ENCODE measurements around the gene CYB561A3. TPM values are rescaled to one million over a fixed set of nuclear protein-coding genes. Genes with fewer than 3 reads are reported as not detected.

The CYB561A3 gene
- total RNA-seq, 1 experiment from 2014 or later, result 21.7 TPM

- no peak overlapping the region for H4K5ac ChIP-seq (ENCODE audit: insufficient read length, low read depth, low read length)
- H3K4me1 Mint-ChIP-seq, result peaks cover 7 to 17% of the 10 kb centered on the region in 2 experiments
- no peak overlapping the region for H3K4ac ChIP-seq (ENCODE audit: low read depth, low read length)
Observed at GRCh38 chr11:61380884-61381283, 19.2 kb upstream of the CYB561A3 start.

More at GRCh38 chr11:61380884-61381283, 19.2 kb upstream of the CYB561A3 start:
- Histone ChIP-seq H4K20me1 (ENCODE audit: control insufficient read depth, insufficient read depth, insufficient read length) (no peaks in the 10 kb centered on the region), H3K27ac (ENCODE audit: insufficient read length, low read depth, low read length) (no peak overlapping the region), H3K79me1 (ENCODE audit: insufficient read depth, low read depth, low read length, poor library complexity, severe bottlenecking) (no peaks in the 10 kb centered on the region), H2AFZ (ENCODE audit: low read length) (no peak overlapping the region), H3K4me2 (ENCODE audit: insufficient read depth, insufficient read length, low read length) (no peak overlapping the region), H3K18ac (ENCODE audit: insufficient read length, low read depth, low read length) (no peak overlapping the region), H3T11ph (ENCODE audit: low read length) (no peak overlapping the region), H3K4me1 (ENCODE audit: insufficient read depth, low read length) (no peaks in the 10 kb centered on the region), H2BK20ac (ENCODE audit: low read depth, low read length, poor library complexity, severe bottlenecking) (no peak overlapping the region), H2BK15ac (ENCODE audit: low read depth, low read length) (no peak overlapping the region), H2BK12ac (ENCODE audit: insufficient read length, low read depth, low read length) (no peak overlapping the region), H3K9me3 (ENCODE audit: control insufficient read depth, low read depth, low read length) (no peaks in the 10 kb centered on the region), H2AK5ac (ENCODE audit: insufficient read length, low read length) (no peak overlapping the region), H2BK5ac (ENCODE audit: insufficient read length, low read length) (no peak overlapping the region), H3K79me2 (ENCODE audit: insufficient read depth, low read length) (no peaks in the 10 kb centered on the region), H4K8ac (replicated peaks; ENCODE audit: insufficient read length, low read depth, low read length) (no peak overlapping the region), H3K23ac (ENCODE audit: insufficient read length, low read depth, low read length) (no peak overlapping the region), H3K14ac (ENCODE audit: insufficient read depth, low read length) (no peak overlapping the region), H4K91ac (ENCODE audit: insufficient read length, low read depth, low read length) (no peak overlapping the region), H3K9ac (ENCODE audit: extremely low read depth, insufficient read length, low read length) (no peak overlapping the region), H3K56ac (ENCODE audit: insufficient read length, low read depth, low read length) (no peak overlapping the region), H3K27me3 (ENCODE audit: insufficient read depth, low read length) (no peaks in the 10 kb centered on the region), H3K23me2 (ENCODE audit: insufficient read length, low read depth, low read length, poor library complexity, severe bottlenecking) (no peaks in the 10 kb centered on the region), H2BK120ac (ENCODE audit: low read depth, low read length, poor library complexity, severe bottlenecking) (no peak overlapping the region)
- no peak overlapping the region for H3K4me3 Mint-ChIP-seq
- TF ChIP-seq, protein P1, sequence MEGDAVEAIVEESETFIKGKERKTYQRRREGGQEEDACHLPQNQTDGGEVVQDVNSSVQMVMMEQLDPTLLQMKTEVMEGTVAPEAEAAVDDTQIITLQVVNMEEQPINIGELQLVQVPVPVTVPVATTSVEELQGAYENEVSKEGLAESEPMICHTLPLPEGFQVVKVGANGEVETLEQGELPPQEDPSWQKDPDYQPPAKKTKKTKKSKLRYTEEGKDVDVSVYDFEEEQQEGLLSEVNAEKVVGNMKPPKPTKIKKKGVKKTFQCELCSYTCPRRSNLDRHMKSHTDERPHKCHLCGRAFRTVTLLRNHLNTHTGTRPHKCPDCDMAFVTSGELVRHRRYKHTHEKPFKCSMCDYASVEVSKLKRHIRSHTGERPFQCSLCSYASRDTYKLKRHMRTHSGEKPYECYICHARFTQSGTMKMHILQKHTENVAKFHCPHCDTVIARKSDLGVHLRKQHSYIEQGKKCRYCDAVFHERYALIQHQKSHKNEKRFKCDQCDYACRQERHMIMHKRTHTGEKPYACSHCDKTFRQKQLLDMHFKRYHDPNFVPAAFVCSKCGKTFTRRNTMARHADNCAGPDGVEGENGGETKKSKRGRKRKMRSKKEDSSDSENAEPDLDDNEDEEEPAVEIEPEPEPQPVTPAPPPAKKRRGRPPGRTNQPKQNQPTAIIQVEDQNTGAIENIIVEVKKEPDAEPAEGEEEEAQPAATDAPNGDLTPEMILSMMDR (conservative IDR thresholded peaks at IDR 0.05), result no peak
- no peaks in the 10 kb centered on the region for H3K27me3 Mint-ChIP-seq (ENCODE audit: low read depth)
- 0 out of 5 replicates have a peak, but pooled peaks cover 0 to 3% of the 10 kb centered on the region in 2 experiments for H3K9me3 Mint-ChIP-seq
- no peak for DNase-seq
- H3K27ac Mint-ChIP-seq, result no peak overlapping the region
- peaks cover 12 to 16% (median 15%) of the 10 kb centered on the region in 3 experiments; a peak in 6 of 7 replicates for H3K36me3 Mint-ChIP-seq (ENCODE audit: insufficient read depth in 1 of 3, low read depth in 3 of 3)
- no CpG with 5 or more reads among the region's 9 CpGs for WGBS (ENCODE audit: extremely low coverage, insufficient read length, low lambda C conversion rate)
